ENCODE measurements around the gene GMPR. TPM values are rescaled to one million over a fixed set of nuclear protein-coding genes. Genes with fewer than 3 reads are reported as not detected.

Gene GMPR
- total and polyA plus RNA-seq, 12 donors, result 17.0 to 49.1 (median 26.3) TPM

GRCh38 chr6:16271428-16271827 is 33.0 kb downstream of the GMPR start:
- Histone ChIP-seq H3K36me3 (replicated peaks in 1 of 2) (no peaks in the 10 kb centered on the region), H3K27me3 (no peaks in the 10 kb centered on the region), H3K4me3 (no peak overlapping the region), H3K4me1 (replicated peaks in 1 of 2) (no peaks in the 10 kb centered on the region), H3K9me3 (replicated peaks in 1 of 3) (no peaks in the 10 kb centered on the region), H3K27ac (no peak overlapping the region)
- intact Hi-C loops (cut with DNase I), result no loop called here
- WGBS, 4 donors, result 90 to 99% (median 96%) methylated on average over 5 of the region's 5 CpGs
- no peak for DNase-seq
- TF ChIP-seq POLR2A (IDR thresholded peaks at IDR 0.05) (no peak), CTCF (IDR thresholded peaks at IDR 0.05) (no peak)

GRCh38 chr6:16272201-16272600 is 33.8 kb downstream of the GMPR start:
- DNase-seq, result no peak
- no peak for TF ChIP-seq POLR2A (IDR thresholded peaks at IDR 0.05)
- no peak for TF ChIP-seq CTCF (IDR thresholded peaks at IDR 0.05)
- Histone ChIP-seq H3K4me1 (replicated peaks in 1 of 2) (peaks cover 0 to under 1% of the 10 kb centered on the region in 2 donors), H3K27me3 (no peaks in the 10 kb centered on the region), H3K4me3 (no peak overlapping the region), H3K36me3 (replicated peaks in 1 of 2) (no peaks in the 10 kb centered on the region), H3K9me3 (replicated peaks in 1 of 3) (no peaks in the 10 kb centered on the region), H3K27ac (no peak overlapping the region)
- intact Hi-C loops (cut with DNase I), result no loop called here
- WGBS, 4 donors, result 70 to 82% (median 78%) methylated on average over 1 of the region's 1 CpG

- H3K9me3 ChIP-seq (replicated peaks in 1 of 3), result no peaks in the 10 kb centered on the region
- H3K27ac ChIP-seq, result no peak overlapping the region
- no peak overlapping the region for H3K4me3 ChIP-seq
- WGBS, 4 donors, result 47 to 100% (median 64%) methylated on average over 1 of the region's 1 CpG
- no peaks in the 10 kb centered on the region for H3K36me3 ChIP-seq (replicated peaks in 1 of 2)
- TF ChIP-seq CTCF (IDR thresholded peaks at IDR 0.05), result no peak
- no peak for TF ChIP-seq POLR2A (IDR thresholded peaks at IDR 0.05)
- no peak for DNase-seq
- H3K27me3 ChIP-seq, result no peaks in the 10 kb centered on the region
- intact Hi-C loops (cut with DNase I), result no loop called here
- H3K4me1 ChIP-seq (replicated peaks in 1 of 2), result peaks cover 0 to 8% of the 10 kb centered on the region in 2 donors
Observed at GRCh38 chr6:16273256-16273655, 34.9 kb downstream of the GMPR start.

GRCh38 chr6:16274483-16274882 is 36.1 kb downstream of the GMPR start:
- intact Hi-C loops (cut with DNase I), result no loop called here
- WGBS, 4 donors, result 84 to 91% (median 90%) methylated on average over 4 of the region's 4 CpGs

More at GRCh38 chr6:16274483-16274882, 36.1 kb downstream of the GMPR start:
- no peaks in the 10 kb centered on the region for H3K27me3 ChIP-seq
- no peak overlapping the region for H3K27ac ChIP-seq
- H3K4me3 ChIP-seq, result no peak overlapping the region
- H3K4me1 ChIP-seq (replicated peaks in 1 of 2), result peaks cover 0 to 8% of the 10 kb centered on the region in 2 donors
- no peak for TF ChIP-seq CTCF (IDR thresholded peaks at IDR 0.05)
- no peak for TF ChIP-seq POLR2A (IDR thresholded peaks at IDR 0.05)
- DNase-seq, result no peak
- H3K36me3 ChIP-seq (replicated peaks in 1 of 2), result no peaks in the 10 kb centered on the region
- H3K9me3 ChIP-seq (replicated peaks in 1 of 3), result no peaks in the 10 kb centered on the region

Measured in adrenal gland (tissue), 12 donors.